Activated CD8-positive, alpha-beta memory T cell treated with anti-CD3 and anti-CD28 coated beads, Interleukin-2, amount 50 U/mL, for 1 hour (primary cell): ENCODE measurements around the gene CAST.

Experiments used
- DNase-seq: peaks from one replicate; pipeline ENCODE4 v3.0.0-alpha.2; 2020; ENCODE audit errors: extremely low read depth

CAST gene

GRCh38 chr5:96745025-96745424 is 82.8 kb downstream of the CAST start:
- DNase-seq: no peak

GRCh38 chr5:96745844-96746531 is 83.8 kb downstream of the CAST start:
- no peak for DNase-seq

- DNase-seq: no peak
Measured at GRCh38 chr5:96747720-96748119, 85.5 kb downstream of the CAST start.

- DNase-seq: no peak
Measured at GRCh38 chr5:96750110-96750822, 88.1 kb downstream of the CAST start.

- no peak for DNase-seq
Measured at GRCh38 chr5:96751203-96752169, 89.3 kb downstream of the CAST start.

DNA sequence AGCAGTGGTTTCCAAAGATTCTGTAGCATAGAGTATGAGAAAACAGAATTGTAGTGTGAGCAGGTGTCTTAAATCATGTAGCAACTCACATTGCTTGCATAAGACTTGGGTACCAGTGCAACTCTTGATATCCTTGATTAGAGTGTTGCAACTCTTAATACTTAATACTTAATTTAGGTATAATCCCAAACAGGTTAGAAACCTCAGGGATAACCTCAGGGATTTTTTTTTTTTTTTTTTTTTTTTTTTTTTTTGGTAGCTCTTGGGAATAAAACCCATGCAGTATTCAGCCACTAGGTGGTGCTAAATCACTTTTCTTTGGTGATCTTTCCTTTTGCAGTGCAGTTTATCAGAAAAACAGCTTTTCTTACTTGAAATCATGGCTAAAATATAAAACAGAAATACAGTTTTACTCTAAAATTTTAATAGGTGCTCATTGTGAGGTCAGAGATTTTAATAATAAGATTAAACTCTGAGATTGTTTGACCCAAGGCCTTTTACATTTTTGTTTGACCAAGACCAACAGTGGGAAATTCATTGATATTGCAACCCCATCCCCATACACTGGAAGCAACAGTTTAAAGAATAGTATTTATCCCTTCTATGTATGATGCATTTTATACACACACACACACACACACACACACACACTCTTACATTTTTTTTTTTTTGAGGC is 90.3 kb downstream of the CAST start:
- DNase-seq: no peak

DNA sequence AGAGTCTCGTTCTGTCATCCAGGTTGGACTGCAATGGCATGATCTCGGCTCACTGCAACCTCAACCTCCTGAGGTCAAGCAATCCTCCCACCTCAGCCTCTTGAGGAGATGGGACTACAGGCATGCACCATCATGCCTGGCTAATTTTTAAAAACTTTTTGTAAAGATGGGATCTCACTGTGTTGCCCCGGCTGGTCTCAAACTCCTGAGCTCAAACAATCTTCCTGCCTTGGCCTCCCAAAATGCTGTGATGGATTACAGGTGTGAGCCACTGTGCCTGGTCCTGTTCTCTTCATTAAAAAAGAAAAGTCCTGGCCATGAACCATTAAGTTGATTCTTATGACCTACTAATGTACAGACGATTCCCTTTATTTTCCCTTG is 90.8 kb downstream of the CAST start:
- no peak for DNase-seq

- no peak for DNase-seq
Measured at GRCh38 chr5:96753848-96754247, 91.7 kb downstream of the CAST start.

DNA sequence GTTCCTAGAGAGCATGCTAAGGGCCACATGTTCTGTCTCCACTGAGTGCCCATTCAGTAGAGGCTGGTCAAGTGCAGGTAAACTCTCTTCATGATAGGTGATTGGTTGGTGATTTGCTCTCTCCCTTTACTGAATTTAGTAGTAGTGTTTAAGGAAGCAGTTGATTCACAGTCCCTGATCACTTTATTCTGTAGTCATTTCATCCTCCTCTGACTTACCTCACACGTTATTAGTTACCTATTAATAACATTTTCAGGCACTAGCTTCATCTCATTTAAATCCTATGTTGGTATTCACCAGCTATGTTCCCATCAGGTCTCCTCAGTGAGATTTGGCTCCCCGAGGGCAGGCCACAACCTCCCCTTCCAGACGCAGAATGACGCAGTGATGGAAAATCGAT is 93.7 kb downstream of the CAST start:
- DNase-seq: no peak

- DNase-seq: no peak
Measured at GRCh38 chr5:96756985-96757384, 94.8 kb downstream of the CAST start.

DNA sequence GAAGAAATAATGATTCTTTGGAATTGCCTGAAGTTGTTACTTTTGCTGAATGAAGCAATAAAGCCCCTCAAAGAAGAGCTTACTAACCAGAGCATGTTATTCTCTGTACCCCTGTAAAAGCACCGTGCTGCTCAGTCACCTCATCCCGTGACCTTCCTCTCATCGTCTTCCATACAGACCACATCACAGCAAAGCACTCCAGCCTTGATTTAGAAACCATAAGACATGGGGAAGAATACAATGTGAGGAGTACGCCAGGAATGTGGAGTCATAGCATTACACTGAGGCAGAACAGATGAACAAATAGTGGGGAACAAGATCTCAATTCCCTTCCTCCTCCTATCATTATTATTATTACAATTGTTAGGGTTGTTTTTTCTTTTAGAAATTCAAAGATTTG is 96.4 kb downstream of the CAST start:
- no peak for DNase-seq

DNA sequence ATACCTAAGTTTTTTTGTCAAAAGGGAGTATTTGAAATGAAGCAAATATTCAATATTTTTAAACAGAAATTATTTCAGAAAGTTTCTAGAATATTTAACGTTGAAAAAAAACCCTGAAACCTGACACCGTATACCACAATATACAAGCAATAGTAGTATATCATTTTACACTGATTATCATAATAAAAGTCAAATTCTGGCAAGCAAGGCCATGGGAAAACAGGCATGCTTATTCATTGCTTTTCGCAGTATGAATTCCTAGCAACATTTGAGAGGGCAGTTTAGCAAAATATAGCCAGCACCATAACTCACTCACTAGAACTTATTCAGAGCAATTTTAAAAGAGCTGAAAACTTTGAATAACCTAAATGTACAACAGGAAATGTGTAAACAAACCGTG is 99.4 kb downstream of the CAST start:
- no peak for DNase-seq

- DNase-seq: no peak
Measured at GRCh38 chr5:96763026-96763425, 100.8 kb downstream of the CAST start.

DNA sequence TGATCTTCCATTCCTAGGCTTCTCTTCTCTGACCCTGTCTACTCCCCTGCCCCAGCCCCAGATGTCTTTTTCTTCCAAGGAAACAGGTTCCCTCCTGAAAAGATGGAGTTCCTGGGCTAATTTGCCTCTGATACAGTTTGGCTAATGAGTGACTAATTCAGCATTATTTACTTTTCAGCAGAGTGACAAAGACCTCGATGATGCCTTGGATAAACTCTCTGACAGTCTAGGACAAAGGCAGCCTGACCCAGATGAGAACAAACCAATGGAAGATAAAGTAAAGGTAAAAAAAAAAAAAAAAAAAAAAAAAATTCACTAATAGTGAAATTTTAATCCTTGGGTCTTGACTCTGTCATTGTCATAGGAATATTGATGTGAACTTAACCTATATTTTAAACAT is 102.9 kb downstream of the CAST start:
- no peak for DNase-seq

DNA sequence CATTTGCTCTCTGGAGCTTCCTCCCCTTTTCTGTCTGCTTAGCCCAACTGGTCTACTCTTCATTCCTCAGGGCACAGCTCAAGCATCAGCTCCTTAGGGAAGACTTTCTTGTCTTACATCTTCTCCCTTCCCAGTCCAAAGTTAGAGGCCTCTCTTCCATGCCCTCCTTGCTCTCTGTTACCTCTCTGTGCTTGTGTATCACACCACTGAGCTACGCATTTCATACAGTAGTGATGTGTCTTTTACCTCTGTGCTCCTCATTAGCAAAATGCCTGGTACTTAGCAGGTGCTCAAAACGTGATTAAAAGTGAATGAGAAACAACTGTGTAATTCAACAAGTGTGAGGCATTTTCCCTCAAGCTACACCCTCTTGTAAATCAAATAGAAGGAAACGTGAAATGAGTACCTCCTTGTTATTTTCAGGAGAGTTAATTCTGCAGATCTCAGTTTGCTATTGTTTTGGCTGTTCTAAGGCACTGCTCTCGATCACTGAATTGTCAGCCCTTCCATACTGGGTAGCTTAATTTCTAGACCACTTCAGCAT is 106.6 kb downstream of the CAST start:
- no peak for DNase-seq

GRCh38 chr5:96771395-96771794 is 109.2 kb downstream of the CAST start:
- DNase-seq: no peak

DNA sequence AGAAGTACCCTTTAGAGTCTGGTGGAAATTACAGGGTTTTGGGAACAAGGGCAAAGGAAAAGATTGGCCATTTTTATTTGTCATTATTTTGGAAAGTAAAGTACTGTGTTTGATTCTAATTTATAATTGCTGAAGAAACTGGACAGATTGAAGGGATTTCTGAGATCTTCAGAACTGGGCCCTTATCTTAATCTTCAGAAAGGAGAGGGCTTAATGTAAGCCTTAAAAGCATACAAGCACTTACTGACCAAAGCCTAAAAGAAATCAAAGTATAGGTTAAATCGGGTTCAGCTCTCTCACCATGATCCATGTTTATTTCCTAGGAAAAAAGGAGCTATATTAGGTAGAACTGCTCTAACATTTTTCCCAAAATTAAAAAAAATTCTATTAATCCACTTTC is 109.9 kb downstream of the CAST start:
- DNase-seq: no peak

- no peak for DNase-seq
Measured at GRCh38 chr5:96772542-96772941, 110.4 kb downstream of the CAST start.

DNA sequence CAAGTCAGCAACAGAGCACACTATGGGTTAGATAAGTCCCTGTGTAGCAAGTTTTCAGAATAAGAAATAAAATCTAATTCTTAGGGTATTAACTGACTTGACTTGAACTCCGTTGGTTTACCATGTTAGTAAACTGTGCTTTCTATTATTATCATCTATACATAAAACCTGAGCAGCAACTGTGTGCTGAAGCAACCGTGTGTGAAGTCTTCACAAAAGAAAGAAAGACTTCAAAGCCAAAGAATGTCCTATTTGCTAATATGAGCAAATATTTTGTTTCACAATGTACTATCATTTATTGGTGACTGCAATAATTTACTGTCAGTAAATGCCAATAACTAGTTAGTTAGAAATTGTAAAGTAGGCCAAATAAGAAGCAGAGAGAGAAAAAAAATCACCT is 112.9 kb downstream of the CAST start:
- no peak for DNase-seq

DNA sequence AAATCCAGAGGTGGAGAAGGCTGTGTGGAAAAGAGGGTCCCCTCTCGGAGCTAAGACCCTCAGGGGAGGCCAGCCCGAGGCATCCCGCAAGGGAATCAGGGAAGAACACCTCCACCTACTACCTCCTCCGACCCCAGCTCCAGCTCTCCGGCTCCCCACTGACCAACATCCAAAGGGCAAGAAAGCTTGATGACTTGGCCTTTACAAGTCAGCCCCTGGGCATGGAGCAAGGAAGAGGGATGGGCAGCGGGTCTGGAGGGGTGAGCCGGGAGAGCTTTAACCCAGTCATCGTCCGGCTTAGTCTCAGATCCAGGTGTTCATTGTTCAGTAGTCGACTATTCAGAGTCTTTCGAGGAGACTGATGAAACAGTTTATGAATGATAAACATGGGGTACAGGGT is 113.5 kb downstream of the CAST start:
- no peak for DNase-seq

GRCh38 chr5:96776621-96777020 is 114.4 kb downstream of the CAST start:
- no peak for DNase-seq

GRCh38 chr5:96778409-96778808 is 116.2 kb downstream of the CAST start:
- no peak for DNase-seq
